K562 (cell line): ENCODE data around the gene LSM4. TPM values are rescaled to one million over a fixed set of nuclear protein-coding genes. Genes with fewer than 3 reads are reported as not detected.

Experiments
- CHD2 ChIP-seq: IDR thresholded peaks from 2 replicates; pipeline ENCODE4 v1.6.1; 2011; ENCODE audit warnings: low read depth, low read length
- COPS2 ChIP-seq: fragments of 450-650 bp; conservative IDR thresholded peaks from 2 replicates; pipeline ENCODE4 v1.6.1; 2016; ENCODE audit warnings: mild to moderate bottlenecking, moderate library complexity
- EHMT2 ChIP-seq: fragments of 450-650 bp; IDR thresholded peaks from 2 replicates; pipeline ENCODE4 v1.6.1; 2018; ENCODE audit warnings: antibody characterized with exemption
- KDM2B ChIP-seq: fragments of 250-450 bp; sonication (Bioruptor Pico); IDR thresholded peaks from 2 replicates; pipeline ENCODE4 v1.8.0; 2021; ENCODE audit warnings: mild to moderate bottlenecking, moderate library complexity
- KHSRP ChIP-seq: fragments of 450-650 bp; IDR thresholded peaks from 2 replicates; pipeline ENCODE4 v1.6.1; 2017
- MBD2 ChIP-seq: sonication (generic); IDR thresholded peaks from 2 replicates; pipeline ENCODE4 v1.6.1; 2016; ENCODE audit warnings: low read depth, borderline replicate concordance
- MCM5 ChIP-seq: fragments of 450-650 bp; IDR thresholded peaks from 2 replicates; pipeline ENCODE4 v1.6.1; 2016; ENCODE audit warnings: low read depth
- MEIS2 ChIP-seq: fragments of 450-650 bp; IDR thresholded peaks from 2 replicates; pipeline ENCODE4 v1.6.1; 2014; ENCODE audit warnings: mild to moderate bottlenecking; ENCODE audit not compliant: partially characterized antibody
- MTA1 ChIP-seq: fragments of 450-650 bp; IDR thresholded peaks from 2 replicates; pipeline ENCODE4 v1.6.1; 2017; ENCODE audit warnings: borderline replicate concordance
- STAT5B ChIP-seq: fragments of 250-450 bp; sonication (Bioruptor Pico); IDR thresholded peaks from 2 replicates; pipeline ENCODE4 v1.8.0; 2021; ENCODE audit warnings: mild to moderate bottlenecking, inconsistent platforms
- TEAD2 ChIP-seq: fragments of 450-650 bp; IDR thresholded peaks from 2 replicates; pipeline ENCODE4 v1.6.1; 2016; ENCODE audit warnings: missing genetic modification characterization, control low read depth, missing compliant biosample characterization
- ZC3H4 ChIP-seq: sonication (generic); formaldehyde crosslinking; IDR thresholded peaks from 2 replicates; pipeline ENCODE4 v1.9.0; 2021; ENCODE audit warnings: missing genetic modification reagents, borderline replicate concordance
- ZNF239 ChIP-seq: fragments of 250-450 bp; sonication (Bioruptor Pico); IDR thresholded peaks from 2 replicates; pipeline ENCODE4 v1.4.0; 2020; ENCODE audit warnings: mild to moderate bottlenecking
- ZNF444 ChIP-seq: fragments of 250-450 bp; sonication (Bioruptor Pico); IDR thresholded peaks from 2 replicates; pipeline ENCODE4 v1.4.0; 2020; ENCODE audit warnings: mild to moderate bottlenecking, moderate library complexity
- ZNF507 ChIP-seq: conservative IDR thresholded peaks from 2 replicates; pipeline ENCODE4 v1.6.1; 2017; ENCODE audit warnings: missing genetic modification characterization, missing compliant biosample characterization
- ZNF699 ChIP-seq: fragments of 250-450 bp; sonication (Bioruptor Pico); IDR thresholded peaks from 2 replicates; pipeline ENCODE4 v1.8.0; 2021; ENCODE audit warnings: mild to moderate bottlenecking, moderate library complexity; ENCODE audit not compliant: insufficient replicate concordance
- polyA plus RNA-seq, 8 experiments: library from polyadenylated mRNA; depleted of rRNA in 4 of 8; stranded (reverse) in 5 of 8; unstranded in 3 of 8; fragments of >200 nt; fragmentation: Nextera tagmentation in 2 of 8; fragmentation: Illumina TruSeq in 1 of 8; extraction: Ambion mirVana in 2 of 8; extraction: Trizol in 1 of 8; gene quantifications; 2 replicates each; pipeline versions ENCODE4 v1.2.1 to v1.2.3, GENCODE V29; 2011 to 2014; ENCODE audit warnings: inconsistent platforms in 1 of 8, missing spikeins in 1 of 8
- total RNA-seq, 7 experiments: library from RNA; depleted of rRNA in 6 of 7; stranded (reverse); fragments of >200 nt in 6 of 7; fragmentation: Illumina TruSeq in 2 of 7; extraction: Trizol in 2 of 7; gene quantifications; 2 replicates each; pipeline versions ENCODE4 v1.2.1 to v1.2.3, GENCODE V29; 2011 to 2021; ENCODE audit warnings: low replicate concordance in 1 of 7
- TF ChIP-seq, protein P1 (sequence below), 2 experiments: IDR thresholded peaks; 2 replicates each; pipeline ENCODE4 v1.6.1; 2011; ENCODE audit warnings: borderline replicate concordance in 1 of 2, control low read depth in 1 of 2, low read depth in 1 of 2, low read length in 1 of 2, mild to moderate bottlenecking in 1 of 2, mixed read lengths in 1 of 2, moderate library complexity in 1 of 2; ENCODE audit not compliant: insufficient read depth in 1 of 2, insufficient read length in 1 of 2, poor library complexity in 1 of 2, severe bottlenecking in 1 of 2; ENCODE audit errors: extremely low read depth in 1 of 2
- TF ChIP-seq, protein P2 (sequence below): sonication (generic); formaldehyde crosslinking; IDR thresholded peaks from 2 replicates; pipeline ENCODE4 v1.8.1; 2023; ENCODE audit warnings: mild to moderate bottlenecking, missing genetic modification reagents
- TF ChIP-seq, protein P3 (sequence below): sonication (generic); formaldehyde crosslinking; IDR thresholded peaks from 2 replicates; pipeline ENCODE4 v1.8.1; 2023; ENCODE audit warnings: mild to moderate bottlenecking, missing genetic modification reagents
- TF ChIP-seq, protein P4 (sequence below): sonication (generic); formaldehyde crosslinking; IDR thresholded peaks from 2 replicates; pipeline ENCODE4 v1.8.0; 2022; ENCODE audit warnings: mild to moderate bottlenecking, missing genetic modification reagents, borderline replicate concordance

The LSM4 gene
- total and polyA plus RNA-seq, 9 of the 15 experiments (the other 6 are each of a cell fraction or from before 2014, with no cell fraction given) = 11.9 to 763 (median 202) TPM

DNA sequence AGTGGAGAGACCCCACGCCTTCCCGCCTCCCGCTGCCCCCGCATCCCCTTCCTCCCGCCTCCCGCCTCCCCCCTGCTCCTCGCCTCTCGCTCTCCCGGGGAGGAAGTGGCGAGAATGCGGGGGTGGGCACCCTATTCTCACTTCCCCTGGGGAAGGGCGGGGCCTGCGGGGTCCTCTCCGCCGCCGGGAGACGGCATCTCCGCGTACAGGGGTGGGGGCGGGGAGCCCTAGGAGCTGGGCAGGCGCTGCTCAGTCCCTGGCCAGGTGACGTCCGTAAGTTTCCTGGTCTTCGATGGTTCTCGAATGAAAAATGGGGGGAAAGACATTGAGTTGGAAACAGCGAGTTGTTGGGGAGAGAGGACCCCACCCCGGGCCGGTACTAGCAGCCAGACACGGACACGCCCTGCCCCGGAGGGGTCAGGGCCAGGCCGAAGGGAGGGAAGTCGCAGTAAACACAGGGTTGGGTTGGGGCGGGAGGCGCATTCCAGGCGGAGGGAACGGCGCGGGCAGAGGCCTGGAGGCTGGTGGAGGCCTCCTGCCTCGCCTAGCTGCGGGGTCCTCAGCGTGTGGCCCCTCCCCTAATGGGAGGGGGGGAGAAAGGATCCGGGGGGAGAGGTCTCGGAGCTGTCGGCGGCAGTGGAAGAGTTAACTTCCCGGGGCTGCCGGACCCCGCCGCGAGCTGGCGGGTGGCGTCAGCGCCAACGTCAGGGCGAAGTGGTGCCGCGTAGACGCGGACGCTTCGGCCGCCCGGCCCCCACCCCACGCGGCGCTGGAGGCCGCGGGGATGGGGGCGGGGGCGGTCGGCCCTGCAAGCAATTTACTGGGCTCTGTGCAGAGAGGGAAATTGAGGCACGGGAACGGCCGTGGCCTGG is 31.1 kb downstream of the LSM4 start (continued):
- TF ChIP-seq, protein P1, sequence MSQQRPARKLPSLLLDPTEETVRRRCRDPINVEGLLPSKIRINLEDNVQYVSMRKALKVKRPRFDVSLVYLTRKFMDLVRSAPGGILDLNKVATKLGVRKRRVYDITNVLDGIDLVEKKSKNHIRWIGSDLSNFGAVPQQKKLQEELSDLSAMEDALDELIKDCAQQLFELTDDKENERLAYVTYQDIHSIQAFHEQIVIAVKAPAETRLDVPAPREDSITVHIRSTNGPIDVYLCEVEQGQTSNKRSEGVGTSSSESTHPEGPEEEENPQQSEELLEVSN (IDR thresholded peaks at IDR 0.05; ENCODE audit: borderline replicate concordance in 1 of 2, extremely low read depth in 1 of 2, insufficient read depth in 1 of 2, insufficient read length in 1 of 2, low read depth in 1 of 2, low read length in 1 of 2, poor library complexity in 1 of 2, severe bottlenecking in 1 of 2) = peak; percentile 79 to 83
- TF ChIP-seq, protein P2, sequence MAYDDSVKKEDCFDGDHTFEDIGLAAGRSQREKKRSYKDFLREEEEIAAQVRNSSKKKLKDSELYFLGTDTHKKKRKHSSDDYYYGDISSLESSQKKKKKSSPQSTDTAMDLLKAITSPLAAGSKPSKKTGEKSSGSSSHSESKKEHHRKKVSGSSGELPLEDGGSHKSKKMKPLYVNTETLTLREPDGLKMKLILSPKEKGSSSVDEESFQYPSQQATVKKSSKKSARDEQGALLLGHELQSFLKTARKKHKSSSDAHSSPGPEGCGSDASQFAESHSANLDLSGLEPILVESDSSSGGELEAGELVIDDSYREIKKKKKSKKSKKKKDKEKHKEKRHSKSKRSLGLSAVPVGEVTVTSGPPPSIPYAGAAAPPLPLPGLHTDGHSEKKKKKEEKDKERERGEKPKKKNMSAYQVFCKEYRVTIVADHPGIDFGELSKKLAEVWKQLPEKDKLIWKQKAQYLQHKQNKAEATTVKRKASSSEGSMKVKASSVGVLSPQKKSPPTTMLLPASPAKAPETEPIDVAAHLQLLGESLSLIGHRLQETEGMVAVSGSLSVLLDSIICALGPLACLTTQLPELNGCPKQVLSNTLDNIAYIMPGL (CRISPR knock-in tag) = no peak
- TF ChIP-seq MEIS2 (no peak), ZNF239 (CRISPR knock-in tag) (no peak), STAT5B (CRISPR knock-in tag) (no peak), CHD2 (peak; percentile 56), ZNF699 (CRISPR knock-in tag) (no peak), TEAD2 (tag) (peak; percentile 93), MCM5 (no peak), EHMT2 (no peak), ZNF444 (CRISPR knock-in tag) (no peak), KHSRP (no peak), ZNF507 (tag) (no peak), MTA1 (peak; percentile 61; the same call in 1 of the 2 replicates), KDM2B (CRISPR knock-in tag) (no peak), MBD2 (0 out of 2 replicates have a peak, but pooled peaks have one; percentile 36), COPS2 (no peak), ZC3H4 (CRISPR knock-in tag) (peak; percentile 94)
- TF ChIP-seq, protein P3, sequence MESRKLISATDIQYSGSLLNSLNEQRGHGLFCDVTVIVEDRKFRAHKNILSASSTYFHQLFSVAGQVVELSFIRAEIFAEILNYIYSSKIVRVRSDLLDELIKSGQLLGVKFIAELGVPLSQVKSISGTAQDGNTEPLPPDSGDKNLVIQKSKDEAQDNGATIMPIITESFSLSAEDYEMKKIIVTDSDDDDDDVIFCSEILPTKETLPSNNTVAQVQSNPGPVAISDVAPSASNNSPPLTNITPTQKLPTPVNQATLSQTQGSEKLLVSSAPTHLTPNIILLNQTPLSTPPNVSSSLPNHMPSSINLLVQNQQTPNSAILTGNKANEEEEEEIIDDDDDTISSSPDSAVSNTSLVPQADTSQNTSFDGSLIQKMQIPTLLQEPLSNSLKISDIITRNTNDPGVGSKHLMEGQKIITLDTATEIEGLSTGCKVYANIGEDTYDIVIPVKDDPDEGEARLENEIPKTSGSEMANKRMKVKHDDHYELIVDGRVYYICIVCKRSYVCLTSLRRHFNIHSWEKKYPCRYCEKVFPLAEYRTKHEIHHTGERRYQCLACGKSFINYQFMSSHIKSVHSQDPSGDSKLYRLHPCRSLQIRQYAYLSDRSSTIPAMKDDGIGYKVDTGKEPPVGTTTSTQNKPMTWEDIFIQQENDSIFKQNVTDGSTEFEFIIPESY = no peak
- TF ChIP-seq, protein P4, sequence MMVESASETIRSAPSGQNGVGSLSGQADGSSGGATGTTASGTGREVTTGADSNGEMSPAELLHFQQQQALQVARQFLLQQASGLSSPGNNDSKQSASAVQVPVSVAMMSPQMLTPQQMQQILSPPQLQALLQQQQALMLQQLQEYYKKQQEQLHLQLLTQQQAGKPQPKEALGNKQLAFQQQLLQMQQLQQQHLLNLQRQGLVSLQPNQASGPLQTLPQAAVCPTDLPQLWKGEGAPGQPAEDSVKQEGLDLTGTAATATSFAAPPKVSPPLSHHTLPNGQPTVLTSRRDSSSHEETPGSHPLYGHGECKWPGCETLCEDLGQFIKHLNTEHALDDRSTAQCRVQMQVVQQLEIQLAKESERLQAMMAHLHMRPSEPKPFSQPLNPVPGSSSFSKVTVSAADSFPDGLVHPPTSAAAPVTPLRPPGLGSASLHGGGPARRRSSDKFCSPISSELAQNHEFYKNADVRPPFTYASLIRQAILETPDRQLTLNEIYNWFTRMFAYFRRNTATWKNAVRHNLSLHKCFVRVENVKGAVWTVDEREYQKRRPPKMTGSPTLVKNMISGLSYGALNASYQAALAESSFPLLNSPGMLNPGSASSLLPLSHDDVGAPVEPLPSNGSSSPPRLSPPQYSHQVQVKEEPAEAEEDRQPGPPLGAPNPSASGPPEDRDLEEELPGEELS (CRISPR knock-in tag) = no peak
